GM23338 (cell line): ENCODE results near the gene YIPF5.

Experiments used
- CTCF ChIP-seq, 2 experiments: fragments of 200-600 bp in 1 of 2; sonication (generic) in 1 of 2; conservative IDR thresholded peaks; 2 replicates each; pipeline versions ENCODE4 v1.5.1 to v1.6.1; 2016 to 2017; ENCODE audit warnings: antibody characterized with exemption in 2 of 2, low read depth in 2 of 2, mild to moderate bottlenecking in 2 of 2, moderate library complexity in 1 of 2
- EZH2 ChIP-seq: fragments of 200-600 bp; sonication (generic); IDR thresholded peaks from one replicate; pipeline ENCODE4 v1.8.0; 2017; ENCODE audit warnings: antibody characterized with exemption, mild to moderate bottlenecking, low read depth; ENCODE audit not compliant: unreplicated experiment
- POLR2AphosphoS5 ChIP-seq: IDR thresholded peaks from 2 replicates; pipeline ENCODE4 v1.6.1; 2016; ENCODE audit warnings: antibody characterized with exemption, low read depth

DNA sequence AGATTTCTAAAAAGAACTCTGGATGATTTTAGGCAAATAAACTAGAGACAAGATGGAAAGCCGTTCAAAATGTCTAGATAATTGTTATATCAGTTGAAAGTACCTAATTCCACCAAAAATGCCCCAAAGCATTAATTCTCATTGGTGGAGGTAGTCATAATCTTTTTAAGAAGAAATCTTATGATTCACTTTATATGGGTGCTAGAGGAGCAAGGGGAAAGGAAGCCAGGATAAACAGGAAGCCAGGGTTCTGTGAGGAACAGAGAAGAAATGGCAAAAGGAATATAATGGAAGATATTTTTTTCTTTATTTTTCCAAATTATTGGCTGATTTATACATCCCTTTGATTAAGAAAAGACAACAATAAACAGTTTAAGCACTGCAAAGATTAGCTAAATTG lies 7.8 kb downstream of the YIPF5 start:
- no peak for TF ChIP-seq POLR2AphosphoS5
- no peak for TF ChIP-seq CTCF (conservative IDR thresholded peaks at IDR 0.05; ENCODE audit: low read depth in 2 of 2)
- no peak for TF ChIP-seq EZH2
